Astrocyte of the cerebellum (primary cell): ENCODE measurements around the gene XXYLT1.

Source experiments
- DNase-seq: peaks from one replicate; pipeline ENCODE4 v3.0.0-alpha.2; 2011; ENCODE audit warnings: low read depth
- H3K4me3 ChIP-seq: 2 replicates; pipeline ENCODE4 v1.5.1; 2011; ENCODE audit warnings: mild to moderate bottlenecking, low read depth, low read length, moderate library complexity
- in situ Hi-C: cut with HindIII; loops from 2 replicates; pipeline ENCODE4 v1.10.0; 2017; ENCODE audit warnings: low sequenced_read_pairs
- TF ChIP-seq, protein P1 (sequence below): IDR thresholded peaks from 2 replicates; pipeline ENCODE4 v1.5.1; 2012; ENCODE audit warnings: low read length, low read depth, moderate library complexity, mild to moderate bottlenecking; ENCODE audit errors: missing control alignments

Gene XXYLT1

DNA sequence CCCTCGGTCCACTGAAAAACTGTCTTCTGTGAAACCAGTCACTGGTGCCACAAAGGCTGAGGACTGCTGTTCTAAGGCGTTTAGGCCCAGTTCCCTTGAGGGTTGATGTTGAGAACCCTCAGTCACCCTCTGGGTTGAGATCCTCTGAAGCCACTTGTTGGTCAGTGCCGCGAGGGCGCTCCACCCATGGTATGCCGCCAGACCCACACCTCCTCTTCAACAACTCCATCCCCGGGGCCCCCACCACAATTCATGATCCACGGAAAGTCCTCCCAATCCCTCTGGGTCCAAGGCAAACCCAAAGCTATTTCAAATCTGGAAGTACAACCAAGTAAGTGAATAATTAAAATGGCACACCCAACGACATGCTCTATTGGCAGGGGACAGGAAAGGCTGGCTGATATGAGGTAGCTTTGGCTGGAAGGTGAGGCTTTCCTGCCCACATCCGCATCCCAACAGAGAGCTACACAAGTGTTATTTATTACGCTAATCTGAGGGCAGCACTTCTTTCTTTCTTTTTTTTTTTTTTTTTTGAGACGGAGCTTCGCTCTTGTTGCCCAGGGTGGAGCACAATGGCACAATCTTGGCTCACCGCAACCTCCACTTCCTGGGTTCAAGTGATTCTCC, 58.1 kb downstream of the XXYLT1 start:
- no peak for DNase-seq
- TF ChIP-seq, protein P1, sequence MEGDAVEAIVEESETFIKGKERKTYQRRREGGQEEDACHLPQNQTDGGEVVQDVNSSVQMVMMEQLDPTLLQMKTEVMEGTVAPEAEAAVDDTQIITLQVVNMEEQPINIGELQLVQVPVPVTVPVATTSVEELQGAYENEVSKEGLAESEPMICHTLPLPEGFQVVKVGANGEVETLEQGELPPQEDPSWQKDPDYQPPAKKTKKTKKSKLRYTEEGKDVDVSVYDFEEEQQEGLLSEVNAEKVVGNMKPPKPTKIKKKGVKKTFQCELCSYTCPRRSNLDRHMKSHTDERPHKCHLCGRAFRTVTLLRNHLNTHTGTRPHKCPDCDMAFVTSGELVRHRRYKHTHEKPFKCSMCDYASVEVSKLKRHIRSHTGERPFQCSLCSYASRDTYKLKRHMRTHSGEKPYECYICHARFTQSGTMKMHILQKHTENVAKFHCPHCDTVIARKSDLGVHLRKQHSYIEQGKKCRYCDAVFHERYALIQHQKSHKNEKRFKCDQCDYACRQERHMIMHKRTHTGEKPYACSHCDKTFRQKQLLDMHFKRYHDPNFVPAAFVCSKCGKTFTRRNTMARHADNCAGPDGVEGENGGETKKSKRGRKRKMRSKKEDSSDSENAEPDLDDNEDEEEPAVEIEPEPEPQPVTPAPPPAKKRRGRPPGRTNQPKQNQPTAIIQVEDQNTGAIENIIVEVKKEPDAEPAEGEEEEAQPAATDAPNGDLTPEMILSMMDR: no peak
- H3K4me3 ChIP-seq: no peak overlapping the region
- in situ Hi-C loops: no loop called here

DNA sequence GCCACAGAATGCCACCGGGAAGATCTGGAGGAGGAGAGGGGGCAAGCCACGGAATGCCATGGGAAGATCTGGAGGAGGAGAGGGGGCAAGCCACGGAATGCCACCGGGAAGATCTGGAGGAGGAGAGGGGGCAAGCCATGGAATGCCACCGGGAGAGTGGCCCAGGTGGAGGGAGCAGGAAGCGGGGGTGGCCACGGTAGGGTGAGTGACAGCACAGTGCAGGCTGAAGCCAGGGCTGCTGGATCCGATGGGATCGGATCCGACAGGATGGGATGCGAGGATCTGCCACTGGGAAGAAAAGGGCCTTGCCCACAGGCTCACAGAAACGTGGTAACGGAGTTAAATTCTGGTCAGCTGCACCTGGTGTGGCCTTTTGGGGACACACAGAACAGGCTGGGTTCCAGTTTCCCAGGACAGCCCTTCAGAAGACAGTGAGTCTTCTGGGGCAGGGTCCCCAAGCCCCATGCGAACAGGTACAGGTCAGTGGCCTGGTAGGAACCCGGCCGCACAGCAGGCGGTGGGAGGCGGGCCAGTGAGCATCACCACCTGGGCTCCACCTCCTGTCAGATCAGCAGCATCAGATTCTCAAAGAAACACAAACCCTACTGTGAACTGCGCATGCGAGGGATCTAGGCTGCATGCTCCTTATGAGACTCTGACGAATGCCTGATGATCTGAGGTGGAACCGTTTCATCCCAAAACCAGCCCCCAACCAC, 58.8 kb downstream of the XXYLT1 start:
- TF ChIP-seq, protein P1: no peak
- in situ Hi-C loops: no loop called here
- DNase-seq: no peak
- H3K4me3 ChIP-seq: no peak overlapping the region

DNA sequence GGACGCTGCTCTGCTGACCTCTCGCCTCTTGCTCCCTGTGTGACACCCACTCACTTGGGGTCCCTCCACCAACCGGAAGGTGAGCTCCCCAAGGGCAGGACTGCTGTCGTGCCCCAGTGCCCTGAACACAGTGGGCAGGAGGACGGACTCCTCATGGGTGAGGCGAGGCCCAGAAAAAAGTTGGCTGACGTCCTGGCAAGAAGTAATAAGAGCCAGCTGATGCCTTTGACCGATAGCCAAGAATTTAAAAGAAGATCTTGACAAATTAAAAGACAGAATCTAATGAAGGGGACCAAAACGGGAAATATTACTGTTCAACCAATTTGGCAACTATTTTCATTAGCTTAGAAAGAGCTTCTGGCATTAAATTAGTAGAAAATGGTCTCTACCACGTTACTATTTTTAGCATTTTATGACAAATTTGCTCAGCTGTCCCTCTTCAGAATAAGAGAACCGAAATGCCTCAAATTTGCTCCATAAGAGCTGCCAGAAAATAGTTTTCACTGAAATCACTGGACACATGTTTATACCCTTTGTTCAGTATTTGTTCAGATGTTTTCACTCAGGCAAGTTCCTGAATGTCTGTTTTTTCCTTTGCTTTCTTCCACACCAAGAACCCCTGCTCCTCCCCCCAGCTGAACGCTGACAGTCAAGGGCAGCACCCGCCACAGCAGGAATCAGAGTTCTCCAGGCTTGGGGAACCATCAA, 60.5 kb downstream of the XXYLT1 start:
- TF ChIP-seq, protein P1: no peak
- no peak overlapping the region for H3K4me3 ChIP-seq
- in situ Hi-C loops: no loop called here
- peak; percentile 65 for DNase-seq

DNA sequence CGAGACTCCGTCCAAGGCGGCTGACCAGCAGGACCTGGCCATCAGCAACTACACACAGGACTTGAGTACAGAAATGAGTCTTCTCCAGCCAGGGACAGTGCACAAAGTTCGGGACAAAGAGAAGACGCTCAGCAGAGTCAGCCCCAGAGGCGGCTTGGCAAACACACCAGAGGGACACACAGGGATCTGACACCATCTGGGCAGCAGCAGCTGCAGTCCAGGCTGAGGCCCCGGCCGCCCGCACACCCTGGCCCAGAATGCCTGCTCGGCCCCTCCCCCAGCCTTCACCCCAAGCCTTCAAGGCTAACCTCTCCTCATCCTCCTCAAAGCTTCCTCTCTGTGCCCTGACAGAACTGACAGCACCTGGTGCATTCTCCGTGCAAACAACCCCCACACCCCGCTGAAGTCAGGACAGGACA, 61.1 kb downstream of the XXYLT1 start:
- no peak for DNase-seq
- H3K4me3 ChIP-seq: no peak overlapping the region
- in situ Hi-C loops: no loop called here
- TF ChIP-seq, protein P1: no peak

DNA sequence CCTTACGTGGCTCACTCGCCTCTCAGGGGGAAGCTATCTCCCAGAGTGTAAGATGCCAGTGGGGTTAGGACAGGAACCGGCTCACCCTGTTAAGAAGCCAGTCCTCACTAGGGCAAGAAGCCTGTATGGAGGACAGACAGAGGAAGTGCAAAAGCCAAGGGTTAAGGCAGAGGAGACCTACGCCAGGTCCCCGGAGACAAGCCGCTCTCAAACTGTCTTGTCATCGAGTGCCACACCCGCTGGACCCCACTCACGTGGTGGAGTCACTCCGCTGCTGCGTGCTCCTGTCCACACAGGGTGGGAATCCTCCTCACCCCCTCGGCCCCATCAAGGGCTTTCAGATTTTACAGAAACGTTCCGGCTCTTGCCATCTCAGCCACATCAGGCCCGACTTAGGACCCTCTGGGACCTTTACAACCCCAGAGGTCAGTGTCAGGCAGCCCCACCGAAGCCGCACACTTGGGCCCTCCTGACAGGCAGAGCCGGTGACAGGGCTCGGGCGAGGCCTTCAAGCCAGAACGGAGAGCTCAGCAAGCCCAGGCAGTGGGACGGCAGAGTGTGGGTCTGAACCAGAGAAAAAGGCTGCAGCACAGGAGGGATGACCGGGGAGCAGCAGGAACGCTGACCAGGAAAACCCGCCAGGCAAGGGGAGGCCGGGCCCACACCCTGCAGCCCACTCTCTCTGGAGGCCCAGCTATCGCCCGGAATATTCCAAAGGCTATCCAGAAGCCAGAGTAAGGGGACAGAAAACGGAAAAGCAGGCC, 61.7 kb downstream of the XXYLT1 start:
- in situ Hi-C loops: no loop called here
- no peak for DNase-seq
- TF ChIP-seq, protein P1: no peak
- no peak overlapping the region for H3K4me3 ChIP-seq

DNA sequence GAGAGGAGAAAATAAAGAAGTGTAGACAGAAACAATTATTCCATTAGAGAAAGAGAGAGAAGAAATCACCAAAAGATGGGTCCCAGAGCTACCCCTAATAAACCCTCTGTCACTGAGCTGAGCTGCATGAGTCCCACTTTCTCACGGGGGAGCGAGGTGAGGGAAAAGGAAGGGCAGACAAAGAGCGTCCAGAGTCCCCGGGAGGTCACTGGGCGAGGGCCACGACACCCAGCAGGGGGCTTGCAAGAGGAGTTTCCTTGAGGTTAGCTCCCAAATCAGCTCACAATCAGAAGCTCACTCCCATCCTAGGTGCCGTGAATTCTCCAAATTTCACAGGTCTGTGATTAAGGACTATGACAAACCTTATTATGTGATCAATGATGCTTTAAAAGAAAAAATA, 62.3 kb downstream of the XXYLT1 start:
- no peak overlapping the region for H3K4me3 ChIP-seq
- TF ChIP-seq, protein P1: no peak
- DNase-seq: no peak
- in situ Hi-C loops: no loop called here
